ENCODE data around the gene CAPZA3.
"Not testable (repeated sequence)": the region's sequence is repeated elsewhere in the genome, so short reads cannot be mapped to it uniquely, and the experiment has no call there.

Gene CAPZA3

DNA sequence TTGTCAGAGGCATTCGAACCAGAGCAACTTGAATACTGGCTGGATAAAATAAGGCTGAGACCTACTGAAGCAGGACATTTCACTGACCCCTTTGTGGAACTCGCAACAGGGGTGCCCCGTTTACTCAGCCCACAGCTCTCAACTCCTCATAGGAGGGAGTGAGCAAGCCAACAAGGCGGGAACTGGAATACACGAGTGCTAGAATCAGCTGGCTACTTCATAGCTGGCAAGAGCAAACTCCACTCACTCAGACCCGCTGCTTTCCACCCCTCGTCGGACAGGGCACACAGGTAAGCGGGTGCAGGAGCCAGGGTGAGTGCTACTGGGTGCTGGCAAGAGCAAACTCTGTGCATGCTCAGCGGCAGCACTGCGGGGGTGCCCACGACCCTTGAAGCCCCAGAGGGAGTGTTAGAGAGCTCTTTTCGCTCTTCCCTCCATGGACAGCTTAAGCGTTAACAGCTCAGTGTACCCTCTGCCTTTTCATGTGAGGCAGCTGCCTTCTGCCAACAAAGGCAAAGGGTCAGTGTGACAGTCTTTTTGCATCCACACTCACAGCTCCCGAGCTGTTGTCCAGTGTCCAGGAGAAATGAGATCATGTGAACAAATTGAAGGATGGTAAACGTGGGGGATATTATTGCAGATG, 15.7 kb downstream of the CAPZA3 start:
- Histone ChIP-seq H3F3A (ENCODE audit: insufficient read depth) (no peaks in the 10 kb centered on the region), H3K9me2 (replicated peaks; ENCODE audit: insufficient read depth, low read length) (no peaks in the 10 kb centered on the region), H3K9me3 (ENCODE audit: insufficient read depth, low read length) (no peaks in the 10 kb centered on the region), H3K4me3 (ENCODE audit: insufficient read depth, low read length, poor library complexity, severe bottlenecking) (no peak overlapping the region), H3K36me3 (ENCODE audit: low read length) (no peaks in the 10 kb centered on the region), H3K27me3 (ENCODE audit: low read length) (no peaks in the 10 kb centered on the region), H4K20me1 (ENCODE audit: low read depth, low read length) (no peaks in the 10 kb centered on the region), H2AFZ (ENCODE audit: low read depth, low read length, severe bottlenecking) (no peak overlapping the region), H3K79me2 (ENCODE audit: insufficient read depth, low read length) (no peaks in the 10 kb centered on the region), H3K27ac (ENCODE audit: low read depth, low read length) (no peak overlapping the region), H3K9ac (ENCODE audit: low read length) (no peak overlapping the region), H3K4me2 (ENCODE audit: low read depth, low read length, poor library complexity, severe bottlenecking) (no peak overlapping the region)
- TF ChIP-seq, protein P1, sequence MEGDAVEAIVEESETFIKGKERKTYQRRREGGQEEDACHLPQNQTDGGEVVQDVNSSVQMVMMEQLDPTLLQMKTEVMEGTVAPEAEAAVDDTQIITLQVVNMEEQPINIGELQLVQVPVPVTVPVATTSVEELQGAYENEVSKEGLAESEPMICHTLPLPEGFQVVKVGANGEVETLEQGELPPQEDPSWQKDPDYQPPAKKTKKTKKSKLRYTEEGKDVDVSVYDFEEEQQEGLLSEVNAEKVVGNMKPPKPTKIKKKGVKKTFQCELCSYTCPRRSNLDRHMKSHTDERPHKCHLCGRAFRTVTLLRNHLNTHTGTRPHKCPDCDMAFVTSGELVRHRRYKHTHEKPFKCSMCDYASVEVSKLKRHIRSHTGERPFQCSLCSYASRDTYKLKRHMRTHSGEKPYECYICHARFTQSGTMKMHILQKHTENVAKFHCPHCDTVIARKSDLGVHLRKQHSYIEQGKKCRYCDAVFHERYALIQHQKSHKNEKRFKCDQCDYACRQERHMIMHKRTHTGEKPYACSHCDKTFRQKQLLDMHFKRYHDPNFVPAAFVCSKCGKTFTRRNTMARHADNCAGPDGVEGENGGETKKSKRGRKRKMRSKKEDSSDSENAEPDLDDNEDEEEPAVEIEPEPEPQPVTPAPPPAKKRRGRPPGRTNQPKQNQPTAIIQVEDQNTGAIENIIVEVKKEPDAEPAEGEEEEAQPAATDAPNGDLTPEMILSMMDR (IDR thresholded peaks at IDR 0.05; ENCODE audit: insufficient read depth, low read length, poor library complexity, severe bottlenecking), result no peak
- no peak for TF ChIP-seq EZH2phosphoT487 (conservative IDR thresholded peaks at IDR 0.05; ENCODE audit: low read length)

DNA sequence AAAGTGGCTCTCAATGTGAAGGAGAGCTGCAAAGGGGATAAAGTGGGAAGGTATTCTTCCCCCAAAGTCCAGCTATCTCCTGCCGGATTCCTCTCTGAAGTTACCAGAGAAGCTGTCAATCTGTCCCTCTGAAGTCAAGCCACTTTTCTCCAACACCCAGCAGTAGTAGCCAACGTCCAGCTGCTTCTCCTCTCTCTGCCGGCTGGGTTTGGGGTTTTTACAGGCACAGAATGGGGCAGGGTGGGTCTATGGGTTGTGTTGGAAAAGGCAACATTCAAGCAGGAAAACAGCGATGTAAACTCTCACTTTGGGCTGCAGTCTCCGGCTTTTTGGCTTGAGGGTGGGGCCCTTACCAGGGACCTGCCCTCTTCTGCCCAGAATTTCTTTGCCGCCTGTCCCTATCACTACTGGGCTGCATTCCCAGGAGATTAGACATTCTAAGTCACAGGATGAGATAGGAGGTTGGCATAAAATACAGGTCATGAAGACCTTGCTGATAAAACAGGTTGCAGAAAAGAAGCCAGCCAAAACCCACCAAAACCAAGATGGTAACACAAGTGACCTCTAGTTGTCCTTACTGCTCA, 16.3 kb downstream of the CAPZA3 start:
- Histone ChIP-seq H3K9me3 (ENCODE audit: insufficient read depth, low read length) (no peaks in the 10 kb centered on the region), H3F3A (ENCODE audit: insufficient read depth) (no peaks in the 10 kb centered on the region), H3K79me2 (ENCODE audit: insufficient read depth, low read length) (no peaks in the 10 kb centered on the region), H3K4me2 (ENCODE audit: low read depth, low read length, poor library complexity, severe bottlenecking) (no peak overlapping the region), H3K9me2 (replicated peaks; ENCODE audit: insufficient read depth, low read length) (no peaks in the 10 kb centered on the region), H2AFZ (ENCODE audit: low read depth, low read length, severe bottlenecking) (no peak overlapping the region), H3K4me3 (ENCODE audit: insufficient read depth, low read length, poor library complexity, severe bottlenecking) (no peak overlapping the region), H4K20me1 (ENCODE audit: low read depth, low read length) (no peaks in the 10 kb centered on the region), H3K27ac (ENCODE audit: low read depth, low read length) (no peak overlapping the region), H3K27me3 (ENCODE audit: low read length) (no peaks in the 10 kb centered on the region), H3K36me3 (ENCODE audit: low read length) (no peaks in the 10 kb centered on the region), H3K9ac (ENCODE audit: low read length) (no peak overlapping the region)
- TF ChIP-seq, protein P1 (IDR thresholded peaks at IDR 0.05; ENCODE audit: insufficient read depth, low read length, poor library complexity, severe bottlenecking), result no peak
- no peak for TF ChIP-seq EZH2phosphoT487 (conservative IDR thresholded peaks at IDR 0.05; ENCODE audit: low read length)

GRCh38 chr12:18755341-18755740, 17.4 kb downstream of the CAPZA3 start:
- H3K27ac ChIP-seq (ENCODE audit: low read depth, low read length), result no peak overlapping the region
- no peak overlapping the region for H3K4me2 ChIP-seq (ENCODE audit: low read depth, low read length, poor library complexity, severe bottlenecking)
- no peaks in the 10 kb centered on the region for H3K79me2 ChIP-seq (ENCODE audit: insufficient read depth, low read length)
- H3K9ac ChIP-seq (ENCODE audit: low read length), result no peak overlapping the region
- H3K9me3 ChIP-seq (ENCODE audit: insufficient read depth, low read length), result no peaks in the 10 kb centered on the region
- no peaks in the 10 kb centered on the region for H3K36me3 ChIP-seq (ENCODE audit: low read length)
- no peaks in the 10 kb centered on the region for H4K20me1 ChIP-seq (ENCODE audit: low read depth, low read length)
- no peak for TF ChIP-seq EZH2phosphoT487 (conservative IDR thresholded peaks at IDR 0.05; ENCODE audit: low read length)
- TF ChIP-seq, protein P1 (IDR thresholded peaks at IDR 0.05; ENCODE audit: insufficient read depth, low read length, poor library complexity, severe bottlenecking), result no peak
- no peaks in the 10 kb centered on the region for H3F3A ChIP-seq (ENCODE audit: insufficient read depth)
- H3K9me2 ChIP-seq (replicated peaks; ENCODE audit: insufficient read depth, low read length), result no peaks in the 10 kb centered on the region
- no peaks in the 10 kb centered on the region for H3K27me3 ChIP-seq (ENCODE audit: low read length)
- no peak overlapping the region for H3K4me3 ChIP-seq (ENCODE audit: insufficient read depth, low read length, poor library complexity, severe bottlenecking)
- no peak overlapping the region for H2AFZ ChIP-seq (ENCODE audit: low read depth, low read length, severe bottlenecking)

DNA sequence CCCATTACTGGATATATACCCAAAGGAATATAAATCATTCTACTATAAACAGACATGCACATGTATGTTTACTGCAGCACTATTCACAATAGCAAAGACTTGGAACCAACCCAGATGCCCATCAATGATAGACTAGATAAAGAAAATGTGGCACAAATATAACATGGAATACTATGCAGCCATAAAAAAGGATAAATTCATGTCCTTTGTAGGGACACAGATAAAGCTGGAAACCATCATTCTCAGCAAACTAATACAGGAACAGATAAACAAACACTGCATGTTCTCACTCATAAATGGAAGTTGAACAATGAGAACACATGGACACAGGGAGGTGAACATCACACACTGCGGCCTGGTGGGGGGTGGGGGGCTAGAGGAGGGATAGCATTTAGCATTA, 28.6 kb downstream of the CAPZA3 start:
- H3K27ac ChIP-seq (ENCODE audit: low read depth, low read length); H4K20me1 ChIP-seq (ENCODE audit: low read depth, low read length); H3K36me3 ChIP-seq (ENCODE audit: low read length); H3K9me2 ChIP-seq (replicated peaks; ENCODE audit: insufficient read depth, low read length); H3K9me3 ChIP-seq (ENCODE audit: insufficient read depth, low read length); H3F3A ChIP-seq (ENCODE audit: insufficient read depth); H3K4me3 ChIP-seq (ENCODE audit: insufficient read depth, low read length, poor library complexity, severe bottlenecking); H3K27me3 ChIP-seq (ENCODE audit: low read length); H3K4me2 ChIP-seq (ENCODE audit: low read depth, low read length, poor library complexity, severe bottlenecking); H3K79me2 ChIP-seq (ENCODE audit: insufficient read depth, low read length); H3K9ac ChIP-seq (ENCODE audit: low read length); H2AFZ ChIP-seq (ENCODE audit: low read depth, low read length, severe bottlenecking): not testable (repeated sequence)
